Sigmoid colon (tissue), 7 donors: ENCODE results near the gene ACOX2. TPM values are rescaled to one million over a fixed set of nuclear protein-coding genes. Genes with fewer than 3 reads are reported as not detected.

Source experiments
- DNase-seq: peaks from one replicate; pipeline ENCODE4 v3.0.0-alpha.2; 2019
- H3K27ac ChIP-seq, 4 donors: fragments of 200-600 bp; sonication (generic); one replicate each; pipeline ENCODE4 v1.5.1; 2016 to 2019; ENCODE audit warnings: mild to moderate bottlenecking in 1 of 4
- H3K27me3 ChIP-seq, 3 donors: fragments of 200-600 bp; sonication (generic); one replicate each; pipeline ENCODE4 v1.5.1; 2019; ENCODE audit warnings: mild to moderate bottlenecking in 1 of 3
- H3K36me3 ChIP-seq, 4 donors: fragments of 200-600 bp; sonication (generic); one replicate each; pipeline ENCODE4 v1.5.1; 2016 to 2019
- H3K4me1 ChIP-seq, 4 donors: fragments of 200-600 bp; sonication (generic); one replicate each; pipeline ENCODE4 v1.5.1; 2017 to 2019
- H3K4me3 ChIP-seq, 4 donors: fragments of 200-600 bp; sonication (generic); one replicate each; pipeline ENCODE4 v1.5.1; 2017 to 2019; ENCODE audit warnings: mild to moderate bottlenecking in 2 of 4, moderate library complexity in 1 of 4
- H3K9me3 ChIP-seq, 4 donors: fragments of 200-600 bp in 3 of 4; sonication (generic) in 3 of 4; one replicate each; pipeline versions ENCODE4 v1.5.1 to v1.6.1; 2013 to 2019
- CTCF ChIP-seq, 4 experiments: fragments of 450-650 bp in 3 of 4; fragments of 200-600 bp in 1 of 4; IDR thresholded peaks; one replicate each; pipeline ENCODE4 v1.5.1; 2016 to 2019; ENCODE audit warnings: antibody characterized with exemption in 4 of 4, mild to moderate bottlenecking in 3 of 4, moderate library complexity in 2 of 4
- EP300 ChIP-seq, 4 donors: sonication (generic); formaldehyde crosslinking; IDR thresholded peaks; one replicate each; pipeline ENCODE4 v1.6.1; 2017; ENCODE audit warnings: antibody characterized with exemption in 4 of 4
- POLR2A ChIP-seq, 2 donors: fragments of 450-650 bp; IDR thresholded peaks; one replicate each; pipeline ENCODE4 v1.6.1; 2016; ENCODE audit warnings: antibody characterized with exemption in 2 of 2, mild to moderate bottlenecking in 2 of 2, moderate library complexity in 2 of 2
- POLR2AphosphoS5 ChIP-seq, 4 donors: sonication (generic); formaldehyde crosslinking; IDR thresholded peaks; one replicate each; pipeline ENCODE4 v1.6.1; 2017; ENCODE audit warnings: antibody characterized with exemption in 4 of 4
- WGBS, 2 donors: extraction: QIAGEN DNeasy Blood & Tissue Kit; methylation state at CpG; one replicate each; pipeline ENCODE4 v1.1.7; 2013; 5-methylcytosine and 5-hydroxymethylcytosine counted together
- intact Hi-C: fragments of 100-400 bp; cut with DNase I; formaldehyde crosslinking; loops from one replicate; pipeline ENCODE4 v1.15.1; 2023
- polyA plus RNA-seq, 3 donors: library from polyadenylated mRNA; stranded (reverse); fragments of 200-250 nt; gene quantifications; one replicate each; pipeline ENCODE4 v1.2.3, GENCODE V29; 2013
- total RNA-seq, 4 donors: library from RNA; depleted of rRNA; stranded (reverse); fragments of >200 nt; gene quantifications; one replicate each; pipeline ENCODE4 v1.1.0, GENCODE V29; 2016
- donor health status: healthy with polysubstance abuse.
- donor health status: Bipolar disorder and iron deficiency.
- donor health status: healthy.

Gene ACOX2
- total and polyA plus RNA-seq, 7 donors, result 6.9 to 35.8 (median 26.0) TPM

GRCh38 chr3:58519668-58520402, 17.2 kb downstream of the ACOX2 start:
- intact Hi-C loops, result no loop called here
- DNase-seq, result no peak
- Histone ChIP-seq H3K36me3 (peaks cover 19 to 97% (median 50%) of the 10 kb centered on the region in 4 donors), H3K27me3 (no peaks in the 10 kb centered on the region), H3K27ac (no peak overlapping the region), H3K4me1 (no peaks in the 10 kb centered on the region), H3K4me3 (no peak overlapping the region), H3K9me3 (no peaks in the 10 kb centered on the region)
- 86 to 92% methylated on average over 6 of the region's 6 CpGs for WGBS, 2 donors
- no peak for TF ChIP-seq EP300 (IDR thresholded peaks at IDR 0.05)
- no peak for TF ChIP-seq POLR2A (IDR thresholded peaks at IDR 0.05)
- no peak for TF ChIP-seq CTCF (IDR thresholded peaks at IDR 0.05)
- no peak for TF ChIP-seq POLR2AphosphoS5 (IDR thresholded peaks at IDR 0.05)

DNA sequence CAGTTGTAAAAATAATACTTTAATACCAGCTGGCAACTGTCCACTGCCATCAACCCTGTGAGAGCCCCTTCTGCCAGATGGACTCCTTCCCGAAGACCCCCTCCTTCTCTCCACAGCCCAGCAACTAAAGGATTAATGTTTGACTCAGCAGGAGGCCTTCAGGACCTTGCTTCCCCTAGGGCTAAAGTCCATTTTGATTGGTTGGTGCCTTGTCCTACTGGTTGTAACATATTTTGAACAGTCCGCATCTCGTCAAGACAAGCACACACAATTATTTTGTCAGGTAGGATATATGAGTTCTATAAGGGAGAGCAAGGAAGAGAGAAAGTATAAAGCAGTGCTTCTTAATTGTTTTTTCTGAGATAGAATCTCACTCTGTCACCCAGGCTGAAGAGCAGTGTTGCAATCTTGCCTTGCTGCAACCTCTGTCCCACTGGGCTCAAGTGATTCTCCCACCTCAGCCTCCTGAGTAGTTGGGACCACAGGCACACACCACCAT, 18.6 kb downstream of the ACOX2 start:
- no peak for DNase-seq
- no peaks in the 10 kb centered on the region for H3K27me3 ChIP-seq
- intact Hi-C loops, result no loop called here
- WGBS, 2 donors, result 29 to 69% methylated on average over 3 of the region's 3 CpGs
- no peaks in the 10 kb centered on the region for H3K9me3 ChIP-seq
- no peaks in the 10 kb centered on the region for H3K4me1 ChIP-seq
- no peak overlapping the region for H3K4me3 ChIP-seq
- no peak overlapping the region for H3K27ac ChIP-seq
- TF ChIP-seq CTCF (IDR thresholded peaks at IDR 0.05) (no peak), POLR2A (IDR thresholded peaks at IDR 0.05) (no peak), POLR2AphosphoS5 (IDR thresholded peaks at IDR 0.05) (no peak), EP300 (IDR thresholded peaks at IDR 0.05) (no peak)
- H3K36me3 ChIP-seq, result peaks cover 8 to 97% (median 55%) of the 10 kb centered on the region in 4 donors

- Histone ChIP-seq H3K27ac (no peak overlapping the region), H3K4me3 (no peak overlapping the region), H3K4me1 (no peaks in the 10 kb centered on the region), H3K36me3 (peaks cover 8 to 84% (median 33%) of the 10 kb centered on the region in 4 donors), H3K27me3 (no peaks in the 10 kb centered on the region), H3K9me3 (no peaks in the 10 kb centered on the region)
- 93 to 96% methylated on average over 3 of the region's 3 CpGs for WGBS, 2 donors
- TF ChIP-seq EP300 (IDR thresholded peaks at IDR 0.05) (no peak), POLR2AphosphoS5 (IDR thresholded peaks at IDR 0.05) (no peak), CTCF (IDR thresholded peaks at IDR 0.05) (no peak), POLR2A (IDR thresholded peaks at IDR 0.05) (no peak)
- intact Hi-C loops, result no loop called here
- no peak for DNase-seq
These were observed 22.6 kb downstream of the ACOX2 start for GRCh38 chr3:58514405-58514804.

GRCh38 chr3:58508437-58508836, 28.6 kb downstream of the ACOX2 start:
- no peak for TF ChIP-seq POLR2A (IDR thresholded peaks at IDR 0.05)
- TF ChIP-seq EP300 (IDR thresholded peaks at IDR 0.05), result no peak
- no peak for TF ChIP-seq CTCF (IDR thresholded peaks at IDR 0.05)
- no peak for TF ChIP-seq POLR2AphosphoS5 (IDR thresholded peaks at IDR 0.05)
- H3K36me3 ChIP-seq, result peaks cover 0 to 75% (median 11%) of the 10 kb centered on the region in 4 donors
- H3K27me3 ChIP-seq, result no peaks in the 10 kb centered on the region
- H3K4me3 ChIP-seq, result no peak overlapping the region
- WGBS, 2 donors, result 75% methylated on average over 6 of the region's 6 CpGs
- intact Hi-C loops, result no loop called here
- H3K4me1 ChIP-seq, result no peaks in the 10 kb centered on the region
- no peak overlapping the region for H3K27ac ChIP-seq
- no peaks in the 10 kb centered on the region for H3K9me3 ChIP-seq
- DNase-seq, result no peak
